Common myeloid progenitor, CD34-positive (primary cell): ENCODE results near the gene NEDD9.

Source experiments
- CTCF ChIA-PET: fragments of 350-600 bp; sonication (Branson Sonifier 250); formaldehyde crosslinking; loops from one replicate; lab custom pipeline; 2021; ENCODE audit warnings: antibody characterized with exemption; lab: Charles Lee
- POLR2A ChIA-PET: fragments of 350-600 bp; sonication (Branson Sonifier 250); formaldehyde crosslinking; loops from one replicate; lab custom pipeline; 2021; ENCODE audit warnings: antibody characterized with exemption; lab: Charles Lee
- DNase-seq, 3 donors: peaks; one replicate each; pipeline versions ENCODE4 v3.0.0 to v3.0.0-alpha.2; 2013
- H3K27ac ChIP-seq, 2 experiments: 1 replicate in 1 of 2; 2 replicates in 1 of 2; pipeline ENCODE4 v1.7.0; 2013; ENCODE audit warnings: inconsistent platforms in 2 of 2, low read length in 2 of 2, mild to moderate bottlenecking in 2 of 2, low read depth in 1 of 2, moderate library complexity in 1 of 2; ENCODE audit not compliant: severe bottlenecking in 2 of 2, insufficient read depth in 1 of 2, poor library complexity in 1 of 2
- H3K27me3 ChIP-seq, 5 experiments: replicated peaks in 2 of 5; 1 replicate in 3 of 5; 2 replicates in 2 of 5; pipeline versions ENCODE4 v1.6.1 to v1.7.0; 2013; ENCODE audit warnings: low read length in 4 of 5, mild to moderate bottlenecking in 2 of 5, moderate library complexity in 2 of 5, inconsistent platforms in 1 of 5; ENCODE audit not compliant: insufficient read depth in 5 of 5, control insufficient read depth in 4 of 5
- H3K36me3 ChIP-seq, 4 experiments: 1 replicate in 2 of 4; 2 replicates in 2 of 4; pipeline versions ENCODE4 v1.6.1 to v1.7.0; 2013; ENCODE audit warnings: low read length in 3 of 4, control low read depth in 1 of 4, mild to moderate bottlenecking in 1 of 4; ENCODE audit not compliant: control insufficient read depth in 4 of 4, insufficient read depth in 4 of 4
- H3K4me1 ChIP-seq, 4 experiments: 1 replicate in 3 of 4; 2 replicates in 1 of 4; pipeline versions ENCODE4 v1.6.1 to v1.7.1; 2013; ENCODE audit warnings: low read length in 3 of 4, mild to moderate bottlenecking in 3 of 4, control low read depth in 1 of 4, inconsistent platforms in 1 of 4, moderate library complexity in 1 of 4; ENCODE audit not compliant: control insufficient read depth in 4 of 4, insufficient read depth in 4 of 4; ENCODE audit errors: control extremely low read depth in 1 of 4
- H3K4me3 ChIP-seq, 7 experiments: 1 replicate in 4 of 7; 2 replicates in 3 of 7; pipeline versions ENCODE4 v1.5.1 to v1.7.0; 2013; ENCODE audit warnings: mild to moderate bottlenecking in 7 of 7, low read length in 6 of 7, moderate library complexity in 6 of 7, inconsistent platforms in 2 of 7, low read depth in 2 of 7, control low read depth in 1 of 7; ENCODE audit not compliant: insufficient read depth in 4 of 7, control insufficient read depth in 1 of 7; ENCODE audit errors: extremely low read depth in 1 of 7
- H3K9me3 ChIP-seq, 5 experiments: 1 replicate in 4 of 5; 2 replicates in 1 of 5; pipeline versions ENCODE4 v1.6.1 to v1.7.1; 2013; ENCODE audit warnings: low read length in 4 of 5, mild to moderate bottlenecking in 2 of 5, inconsistent platforms in 1 of 5, low read depth in 1 of 5, moderate library complexity in 1 of 5; ENCODE audit not compliant: control insufficient read depth in 4 of 5, insufficient read depth in 2 of 5; ENCODE audit errors: control extremely low read depth in 1 of 5
- WGBS: methylation state at CpG from one replicate; pipeline ENCODE4 v1.1.5; 2013; ENCODE audit not compliant: insufficient coverage; 5-methylcytosine and 5-hydroxymethylcytosine counted together

The NEDD9 gene

DNA sequence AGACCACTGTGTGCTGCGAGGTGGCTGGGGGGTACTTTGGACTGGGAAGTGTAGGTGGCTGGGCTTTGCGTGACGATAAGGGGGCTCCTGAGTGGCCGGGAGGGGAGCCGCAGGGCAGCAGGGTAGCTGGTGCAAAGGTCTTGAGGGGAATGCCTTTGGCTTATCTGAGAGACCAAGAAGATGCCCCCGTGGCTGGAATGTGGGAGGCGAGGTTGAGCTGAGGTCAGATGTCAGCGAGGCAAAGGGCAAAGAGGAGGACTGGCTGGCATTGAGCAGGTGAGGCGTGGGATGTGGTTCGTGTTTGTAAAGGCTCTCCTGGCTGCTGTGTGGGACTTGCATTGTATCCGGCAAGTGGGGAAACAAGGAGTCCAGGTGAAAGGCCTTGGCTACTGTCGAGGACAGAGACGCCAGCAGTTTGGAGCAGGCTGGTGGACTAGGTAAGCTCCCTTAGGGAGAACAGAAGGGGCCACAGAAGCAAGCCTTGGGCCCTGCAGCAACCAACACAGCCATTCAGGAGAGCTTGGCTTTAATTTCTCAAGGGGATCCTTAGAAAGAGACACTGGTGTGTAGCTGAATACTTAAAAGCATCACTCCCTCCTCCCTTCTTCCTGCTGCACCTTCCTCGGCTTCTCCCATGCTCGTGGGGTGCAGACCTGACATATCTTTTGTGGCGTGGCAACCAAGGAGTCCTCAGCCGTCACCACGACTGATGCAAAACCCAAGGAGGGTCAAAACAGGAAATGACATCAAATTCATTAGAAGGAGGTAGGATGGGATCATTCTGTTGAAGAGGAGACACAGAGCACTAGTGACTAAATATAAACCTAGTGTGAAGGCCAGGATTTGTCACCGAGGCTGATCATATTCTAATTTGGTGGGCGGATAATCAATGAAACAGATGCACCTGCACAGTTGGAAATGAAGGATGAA is 67.5 kb downstream of the NEDD9 start:
- Histone ChIP-seq H3K4me1 (no peaks in the 10 kb centered on the region), H3K4me3 (no peak overlapping the region), H3K9me3 (no peaks in the 10 kb centered on the region), H3K36me3 (no peaks in the 10 kb centered on the region), H3K27ac (no peak overlapping the region), H3K27me3 (no peaks in the 10 kb centered on the region)
- WGBS: 96% methylated on average over 16 of the region's 20 CpGs
- no peak for DNase-seq
- ChIA-PET POLR2A (no interaction called here), CTCF (no interaction called here)

DNA sequence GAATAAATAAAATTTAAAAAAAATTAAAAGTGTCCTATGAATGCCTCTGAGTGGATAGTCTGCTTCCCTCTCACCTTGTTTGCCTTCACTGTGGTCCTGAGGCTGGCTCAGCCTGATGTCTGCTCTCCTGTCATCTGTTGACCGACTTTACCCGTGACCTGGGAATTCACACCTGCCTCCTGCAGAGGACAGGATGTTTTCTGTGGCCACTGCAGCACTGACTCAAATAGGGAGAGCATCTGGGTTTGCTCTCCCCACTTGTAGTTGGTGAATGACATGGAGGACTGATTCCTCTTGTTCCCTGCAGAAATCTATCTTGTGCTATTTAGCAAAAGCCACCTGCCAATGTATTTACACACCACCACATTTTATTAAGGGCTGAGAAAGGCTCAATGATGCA is 68.5 kb downstream of the NEDD9 start:
- Histone ChIP-seq H3K4me3 (no peak overlapping the region), H3K4me1 (no peaks in the 10 kb centered on the region), H3K27ac (no peak overlapping the region), H3K9me3 (no peaks in the 10 kb centered on the region), H3K36me3 (no peaks in the 10 kb centered on the region), H3K27me3 (no peaks in the 10 kb centered on the region)
- ChIA-PET CTCF (no interaction called here), POLR2A (no interaction called here)
- 100% methylated on average over 2 of the region's 2 CpGs for WGBS
- no peak for DNase-seq

DNA sequence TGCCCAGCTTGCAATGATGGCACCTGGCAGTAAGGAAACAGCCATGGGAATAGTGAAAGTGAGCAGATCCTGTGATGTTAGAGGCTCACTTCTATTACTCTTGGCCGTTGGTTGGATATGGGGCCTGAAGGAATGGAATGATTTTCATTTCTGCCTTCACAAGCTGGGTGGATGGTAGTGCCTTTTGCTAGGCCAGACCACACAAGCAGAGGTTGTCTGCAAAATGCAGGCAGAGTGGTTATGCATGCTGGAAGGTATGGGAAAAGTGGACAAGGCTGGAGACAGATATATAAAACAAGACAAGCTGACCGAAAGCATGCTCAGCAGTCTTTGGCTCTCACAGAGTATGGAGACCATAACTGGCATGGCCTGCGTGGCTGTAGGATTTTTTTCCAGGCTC is 70.2 kb downstream of the NEDD9 start:
- ChIA-PET CTCF (interaction anchor here (1.3 to 1.9 kb wide), 2 partner anchors 18 to 334 kb away, joined by 3 to 6 read pairs; no protein-coding TSS in a partner anchor), POLR2A (no interaction called here)
- 100% methylated on average over 3 of the region's 3 CpGs for WGBS
- H3K27ac ChIP-seq: no peak overlapping the region
- no peaks in the 10 kb centered on the region for H3K27me3 ChIP-seq
- no peak for DNase-seq
- no peaks in the 10 kb centered on the region for H3K9me3 ChIP-seq
- H3K36me3 ChIP-seq: no peaks in the 10 kb centered on the region
- H3K4me3 ChIP-seq: no peak overlapping the region
- H3K4me1 ChIP-seq: no peaks in the 10 kb centered on the region

DNA sequence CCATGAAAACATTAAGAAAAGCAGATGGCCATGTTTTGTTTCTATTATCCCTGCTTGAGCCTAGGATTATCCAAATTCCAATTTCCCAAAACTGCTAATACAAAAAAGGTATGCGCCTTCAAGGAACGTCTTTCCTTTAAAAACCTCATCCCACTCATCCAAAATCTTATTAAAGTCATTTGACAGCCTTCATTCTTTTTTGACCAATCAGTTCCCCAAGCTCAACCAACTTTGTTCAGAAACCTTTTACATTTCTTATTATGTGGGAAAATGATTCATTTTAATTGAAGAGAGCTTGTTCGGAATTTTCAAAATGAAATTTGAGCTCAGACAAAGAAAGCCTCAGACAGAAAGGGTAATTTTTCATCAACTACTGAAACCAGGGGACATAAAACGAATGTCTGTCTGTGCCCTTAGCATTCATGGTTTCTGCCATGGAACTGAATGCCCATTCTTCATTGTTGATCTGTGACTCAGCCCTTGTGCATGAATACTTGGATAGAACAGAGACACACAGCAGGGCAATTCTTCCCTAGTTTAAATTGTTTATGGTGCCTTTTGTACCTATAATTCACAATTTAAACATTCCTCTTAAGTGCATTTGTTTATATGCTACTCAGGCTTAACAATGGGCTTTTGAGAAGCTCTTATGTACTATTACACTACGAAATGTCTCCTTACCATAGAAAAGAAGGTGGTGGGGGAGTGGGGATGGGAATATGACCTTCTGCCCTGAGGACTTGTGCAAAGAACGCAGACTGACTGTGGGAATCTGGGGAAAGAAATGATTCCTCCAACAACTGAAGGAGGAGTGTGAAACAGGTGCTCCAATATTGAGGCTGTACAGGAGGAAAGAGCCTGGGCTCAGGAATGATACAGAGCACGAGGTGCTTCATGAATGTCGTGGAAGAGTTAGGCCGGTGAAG is 71.2 kb downstream of the NEDD9 start:
- WGBS: 100% methylated on average over 7 of the region's 9 CpGs
- no peaks in the 10 kb centered on the region for H3K9me3 ChIP-seq
- CTCF ChIA-PET: interaction anchor here (1.3 to 1.9 kb wide), 2 partner anchors 17 to 335 kb away, joined by 3 to 6 read pairs; no protein-coding TSS in a partner anchor
- no peaks in the 10 kb centered on the region for H3K36me3 ChIP-seq
- H3K4me1 ChIP-seq: no peaks in the 10 kb centered on the region
- POLR2A ChIA-PET: no interaction called here
- no peak for DNase-seq
- no peak overlapping the region for H3K4me3 ChIP-seq
- no peaks in the 10 kb centered on the region for H3K27me3 ChIP-seq
- no peak overlapping the region for H3K27ac ChIP-seq

DNA sequence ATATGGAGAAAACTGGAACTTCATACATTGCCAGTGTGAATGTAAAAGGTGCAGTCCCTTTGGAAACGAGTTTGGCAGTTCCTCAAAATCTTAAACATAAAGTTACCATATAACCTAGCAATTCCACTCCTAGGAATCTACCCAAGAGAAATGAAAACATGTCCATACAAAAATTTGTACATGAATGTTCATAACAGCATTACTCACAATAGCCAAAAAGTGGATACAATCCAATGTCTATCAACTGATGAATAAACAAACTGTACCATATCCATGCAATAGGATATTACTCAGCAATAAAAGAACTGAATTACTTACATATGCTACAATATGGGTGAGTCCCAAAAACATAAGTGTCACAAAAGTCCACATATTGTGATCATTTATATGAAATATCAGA is 72.3 kb downstream of the NEDD9 start:
- Histone ChIP-seq H3K4me3 (no peak overlapping the region), H3K27me3 (no peaks in the 10 kb centered on the region), H3K4me1 (peaks cover 0 to under 1% (median 0%) of the 10 kb centered on the region in 4 experiments), H3K9me3 (no peaks in the 10 kb centered on the region), H3K36me3 (no peaks in the 10 kb centered on the region), H3K27ac (no peak overlapping the region)
- no peak for DNase-seq
- ChIA-PET POLR2A (no interaction called here), CTCF (no interaction called here)
- 100% methylated on average over 1 of the region's 1 CpG for WGBS

DNA sequence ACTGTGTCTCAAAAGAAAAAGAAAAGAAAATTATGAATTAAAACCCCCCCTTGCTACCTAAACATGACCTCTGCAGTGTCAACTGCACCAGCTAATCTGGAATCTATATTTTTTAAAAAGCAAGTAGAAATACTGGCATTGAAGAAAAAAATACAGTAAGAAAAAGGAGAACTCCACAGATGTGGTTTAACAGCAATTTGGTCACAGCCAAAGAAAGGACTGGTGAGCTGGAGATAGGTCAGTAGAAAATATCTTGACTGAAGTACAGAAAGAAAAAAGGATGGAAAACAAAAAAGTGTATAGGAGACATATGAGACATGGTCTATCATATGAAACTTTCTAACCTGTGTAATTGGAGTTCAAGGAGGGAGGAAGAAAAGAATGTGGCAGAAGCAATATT is 76.9 kb downstream of the NEDD9 start:
- CTCF ChIA-PET: interaction anchor here (1.3 to 1.5 kb wide), 4 partner anchors 11 to 341 kb away, joined by 3 to 10 read pairs (median 5); no protein-coding TSS in a partner anchor
- H3K9me3 ChIP-seq: no peaks in the 10 kb centered on the region
- POLR2A ChIA-PET: no interaction called here
- H3K27ac ChIP-seq: no peak overlapping the region
- no peaks in the 10 kb centered on the region for H3K27me3 ChIP-seq
- no peak overlapping the region for H3K4me3 ChIP-seq
- no peaks in the 10 kb centered on the region for H3K36me3 ChIP-seq
- peak in 2 of 3 donors; percentile 34 to 47 for DNase-seq
- peaks cover 0 to 5% (median 2%) of the 10 kb centered on the region in 4 experiments for H3K4me1 ChIP-seq
